NK-92 treated with Interleukin-12 subunit alpha and Interleukin-12 subunit beta, amount 100 ng/mL, for 24 hours (cell line): ENCODE measurements around the gene SLC19A1.
A peak's percentile ranks its signal among the peaks of the same experiment; 100 is the strongest.

ENCODE experiments used
- DNase-seq: peaks from one replicate; lab custom pipeline; 2025; lab: John Stamatoyannopoulos, UW

Gene SLC19A1

DNA sequence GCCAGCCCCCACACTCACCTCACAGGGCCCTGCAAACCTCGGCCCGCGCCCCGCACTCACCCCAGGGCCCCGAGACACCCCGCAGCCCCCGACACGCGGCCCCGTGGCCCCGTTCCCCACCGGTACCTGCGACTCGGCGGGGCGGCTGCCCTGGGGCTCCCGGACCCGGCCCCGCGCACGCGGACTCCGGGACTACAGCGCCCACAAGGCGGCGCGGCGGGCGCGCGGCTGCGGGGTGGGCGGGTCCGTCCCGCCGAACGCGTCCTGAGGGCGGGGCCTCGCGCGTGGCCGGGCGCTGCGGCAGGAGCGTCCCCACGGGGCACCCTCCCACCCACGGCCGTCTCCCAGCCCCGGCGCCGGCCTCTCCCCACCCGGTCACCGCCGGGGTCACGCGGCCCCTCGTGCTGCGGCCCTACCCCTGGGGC, at the start of gene SLC19A1:
Gene SLC19A1, minus strand, starts transcription at position 199 of the 425 bp plus-strand sequence. CDS start 4,481 bp downstream, outside the sequence.
- peak; percentile 50 for DNase-seq

DNA sequence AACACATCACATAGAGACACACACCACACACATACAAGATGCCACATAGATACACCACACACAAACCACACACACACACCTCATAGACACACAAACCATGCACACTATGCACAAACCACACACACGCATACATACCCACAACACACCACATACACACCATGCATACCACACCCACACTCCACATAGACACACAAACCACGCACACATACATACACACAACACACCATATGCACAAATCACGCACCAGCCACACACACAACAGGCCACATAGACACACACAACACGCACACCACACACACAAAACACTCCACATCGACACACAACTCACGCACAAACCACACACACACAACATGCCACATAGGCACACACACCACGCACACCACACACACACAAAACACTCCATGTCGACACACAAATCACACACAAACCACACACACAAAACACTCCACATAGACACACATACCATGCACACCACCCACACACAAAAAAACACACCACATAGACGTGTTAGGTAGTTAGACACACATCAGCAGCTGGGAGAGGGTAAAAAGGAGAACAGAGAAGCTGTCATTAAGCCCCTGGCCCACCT, 49.5 kb upstream of the SLC19A1 start:
- no peak for DNase-seq

DNA sequence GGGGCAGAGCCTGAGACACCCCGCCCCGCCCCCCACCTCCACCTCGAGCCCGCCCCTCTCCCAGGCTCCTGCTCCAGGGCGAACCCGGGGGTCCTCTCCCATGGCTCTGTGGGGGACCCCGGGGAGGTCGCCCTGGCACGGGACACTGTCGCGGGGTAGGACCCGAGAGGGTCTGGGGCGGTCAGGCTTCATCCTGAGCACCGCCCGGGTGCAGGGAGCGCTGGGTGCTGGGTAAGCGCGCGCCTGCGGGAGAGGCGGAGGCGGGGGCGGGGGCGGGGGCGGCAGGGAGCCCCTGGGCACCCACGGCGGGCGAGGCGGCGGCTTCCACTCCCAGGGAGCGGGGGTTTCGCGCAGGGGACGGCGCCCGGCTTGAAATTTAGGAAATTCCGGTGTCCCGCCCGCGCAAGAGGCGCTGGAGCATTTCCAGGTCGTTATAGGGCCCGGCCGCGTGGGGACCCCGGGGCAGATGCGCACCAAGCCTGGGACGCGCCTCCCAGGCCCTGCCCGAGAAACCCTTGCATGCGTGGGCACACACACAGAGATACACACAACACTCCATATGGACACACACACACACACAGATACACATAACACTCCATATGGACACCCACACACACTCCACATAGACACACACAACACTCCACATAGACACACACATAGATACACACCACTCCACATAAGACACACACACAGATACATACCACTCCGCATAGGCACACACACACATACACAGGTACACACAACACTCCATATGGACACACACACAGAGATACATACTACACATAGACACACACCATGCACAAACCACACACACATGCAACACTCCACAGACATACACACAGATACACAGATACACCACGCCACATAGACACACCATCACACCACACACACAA, 48.7 kb upstream of the SLC19A1 start:
- no peak for DNase-seq

DNA sequence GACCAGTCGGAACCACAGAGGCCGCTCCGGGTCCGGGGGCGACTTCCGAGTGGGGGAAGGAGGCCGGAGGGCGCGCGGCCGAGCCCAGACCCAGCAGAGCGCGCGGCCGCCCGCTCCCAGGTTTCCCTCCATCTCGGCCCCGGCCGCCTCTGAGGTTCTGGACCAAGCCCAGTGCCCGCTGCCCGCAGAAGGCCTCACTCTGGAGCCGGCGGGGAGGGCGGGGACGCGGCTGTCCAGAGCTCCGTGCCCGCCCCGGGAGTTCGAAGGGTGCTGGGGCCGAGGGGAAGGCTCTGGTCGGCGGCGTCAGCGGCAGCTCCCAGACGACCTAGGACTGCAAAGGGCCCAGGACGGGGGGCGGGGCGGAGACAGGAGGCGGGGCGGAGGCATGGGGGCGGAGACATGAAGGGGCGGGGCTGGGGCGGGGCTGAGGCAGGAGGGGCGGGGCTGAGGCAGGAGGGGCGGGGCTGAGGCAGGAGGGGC, 48.0 kb upstream of the SLC19A1 start:
- DNase-seq: no peak

DNA sequence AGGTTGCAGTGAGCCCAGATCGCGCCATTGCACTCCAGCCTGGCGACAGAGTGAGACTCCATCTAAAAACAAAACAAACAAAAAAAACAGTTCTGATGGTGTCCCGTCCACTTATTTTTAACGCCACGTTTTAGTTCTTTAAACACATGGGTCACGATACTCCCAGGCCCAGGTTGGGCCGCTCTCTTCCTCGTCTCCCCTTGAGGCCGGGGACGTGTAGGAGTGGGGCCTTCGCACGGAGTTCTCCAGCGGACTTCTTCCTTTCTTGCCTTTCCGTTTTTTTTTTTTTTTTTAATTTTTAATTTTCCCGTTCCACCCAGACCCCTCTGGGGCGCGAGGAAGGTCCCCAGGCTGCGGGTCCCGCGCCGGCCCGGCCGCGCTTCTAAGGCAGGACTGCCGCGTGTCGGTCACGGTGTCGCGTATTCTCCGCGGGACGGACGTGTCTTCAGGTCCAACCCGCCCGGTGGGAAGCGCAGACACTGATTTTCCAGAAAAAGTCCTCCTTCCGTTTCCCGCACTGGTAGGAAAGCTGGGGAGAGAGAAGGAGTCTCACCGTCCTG, 47.5 kb upstream of the SLC19A1 start:
- no peak for DNase-seq

DNA sequence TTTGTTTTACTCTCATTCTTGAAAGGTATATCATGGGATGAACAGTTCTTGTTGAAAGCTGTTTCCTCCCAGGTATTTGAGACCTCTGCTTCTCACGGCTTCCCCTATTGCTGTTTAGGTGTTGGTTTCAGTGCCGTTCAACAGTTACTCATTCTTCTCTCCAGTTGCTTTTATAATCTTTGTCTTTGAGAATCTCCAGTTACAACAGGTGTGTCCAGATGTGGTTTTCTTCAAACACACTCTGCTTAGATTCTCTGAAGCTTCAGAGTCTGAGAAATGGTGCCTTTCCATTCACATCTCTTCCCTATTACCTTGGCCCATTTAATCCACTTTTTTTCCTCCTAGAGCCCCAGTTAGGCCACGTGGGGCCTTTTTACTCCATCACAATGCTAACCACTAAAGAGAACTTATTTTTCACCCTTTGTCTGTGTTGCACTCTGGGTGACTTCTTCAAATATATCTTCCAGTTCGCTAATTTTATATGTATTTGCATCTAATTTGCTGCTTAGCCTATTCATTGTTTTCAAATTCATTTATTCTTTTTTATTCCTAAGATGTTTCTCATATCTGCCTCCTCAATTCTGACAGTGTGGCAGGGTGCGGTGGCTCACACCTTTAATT, 46.7 kb upstream of the SLC19A1 start:
- DNase-seq: no peak

DNA sequence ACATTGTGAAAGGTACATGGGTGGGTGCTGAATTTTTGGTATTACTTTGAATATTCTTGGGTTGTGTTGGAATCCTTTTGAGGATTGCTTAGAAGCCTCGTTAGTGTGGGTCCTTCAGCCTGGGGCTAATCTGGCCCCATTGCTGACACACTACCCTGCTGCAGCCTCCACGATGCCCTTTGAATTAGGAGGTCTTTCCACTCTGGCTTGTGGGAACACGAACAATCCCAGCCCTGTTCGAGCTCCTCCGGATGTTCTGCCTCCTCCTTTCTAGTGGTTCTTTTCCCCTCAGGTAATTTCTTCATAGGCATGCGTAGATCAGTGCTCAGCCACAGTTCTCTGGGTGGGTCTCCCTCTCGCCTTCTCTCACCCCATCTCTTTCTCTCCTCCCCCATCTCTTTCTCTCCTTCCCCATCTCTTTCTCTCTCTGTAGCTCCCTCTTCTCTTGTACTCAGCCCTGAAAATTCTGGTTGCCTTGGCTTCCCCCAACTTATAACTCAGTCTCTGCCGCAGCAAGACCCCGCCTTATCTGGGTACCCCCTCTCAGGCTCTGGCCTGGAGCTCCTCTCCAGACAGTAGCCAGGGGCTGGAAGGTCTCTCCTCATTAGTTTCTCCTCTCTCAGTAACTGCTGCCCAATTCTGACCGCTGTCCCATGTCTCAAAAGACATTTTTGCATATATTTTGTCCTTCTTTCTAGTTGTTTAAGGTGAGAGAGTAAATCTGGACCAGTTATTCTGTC, 46.0 kb upstream of the SLC19A1 start:
- DNase-seq: no peak

DNA sequence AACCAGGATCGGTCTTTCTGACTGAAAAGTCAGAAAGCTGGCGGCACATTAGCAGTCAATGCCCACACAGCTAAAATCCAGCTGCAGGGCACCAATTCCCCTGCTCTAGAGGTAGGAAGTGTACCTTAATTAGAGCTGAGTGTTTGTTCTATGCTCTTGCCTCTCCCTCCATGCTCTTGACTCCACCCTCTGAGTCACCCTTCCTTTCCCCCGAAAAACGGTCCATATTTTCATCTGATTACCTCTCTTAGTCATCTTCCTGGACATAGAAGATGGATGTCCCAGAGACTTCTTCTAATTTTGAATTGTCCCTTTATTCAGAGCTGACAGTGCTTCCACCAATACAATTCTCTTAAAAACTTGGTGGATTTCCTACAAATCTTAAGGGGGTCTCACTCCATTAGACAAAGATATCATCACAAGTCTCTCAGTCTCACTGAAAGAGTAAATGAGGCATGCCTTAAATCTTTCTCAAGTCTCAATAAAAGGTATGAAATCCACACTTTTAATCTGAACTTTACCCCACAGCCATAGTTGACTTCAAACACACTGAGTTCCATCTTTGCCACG, 44.1 kb upstream of the SLC19A1 start:
- no peak for DNase-seq

DNA sequence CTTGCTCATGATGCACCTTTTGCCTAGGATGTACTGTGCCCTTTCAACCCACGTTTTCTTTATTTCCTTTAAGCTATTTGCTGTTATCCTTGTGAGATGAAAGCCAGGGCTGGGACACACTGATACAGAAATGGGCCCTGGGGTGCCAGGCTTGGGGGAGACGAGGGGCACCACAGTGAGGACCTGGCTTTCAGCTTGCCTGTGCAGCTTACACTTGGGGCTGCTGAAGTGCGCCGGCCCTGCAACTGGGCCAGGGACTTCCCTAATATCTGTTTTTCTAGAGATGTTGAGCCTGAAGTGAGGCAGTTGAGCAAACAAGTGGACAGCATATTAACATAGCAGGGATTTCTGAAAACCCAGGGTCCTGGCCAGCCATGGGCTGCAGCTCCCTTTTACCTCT, 42.5 kb upstream of the SLC19A1 start:
- no peak for DNase-seq

DNA sequence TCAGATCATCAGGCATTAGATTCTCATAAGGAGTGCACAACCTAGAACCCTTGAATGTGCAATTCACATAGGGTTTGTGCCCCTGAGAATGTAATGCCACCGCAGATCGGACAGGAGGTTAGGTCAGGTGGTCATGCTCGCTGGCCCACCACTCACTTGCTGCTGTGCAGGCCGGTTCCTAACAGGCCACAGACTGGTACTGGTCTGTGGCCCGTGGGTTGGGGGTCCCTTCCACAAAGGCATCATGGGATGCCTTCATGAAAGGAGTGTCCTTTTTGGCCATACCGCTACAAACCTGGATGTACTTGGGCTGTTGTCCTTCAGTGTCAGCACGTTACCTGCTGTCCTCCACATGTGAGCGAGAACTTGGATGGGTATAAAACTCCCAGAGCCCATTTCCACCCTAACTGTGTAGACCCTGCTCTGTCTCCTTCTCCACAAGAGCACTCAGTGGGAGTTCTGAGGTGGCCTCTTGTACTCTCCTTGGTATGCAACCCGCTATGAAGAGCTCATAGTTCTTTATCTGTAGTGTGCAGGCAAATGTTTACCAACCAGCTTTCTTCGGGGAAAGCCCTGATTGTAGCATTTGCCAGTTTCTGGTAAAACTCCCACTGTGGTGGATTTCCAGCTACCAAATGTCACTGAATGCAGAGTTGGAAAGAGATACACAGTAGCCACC, 41.7 kb upstream of the SLC19A1 start:
- no peak for DNase-seq

DNA sequence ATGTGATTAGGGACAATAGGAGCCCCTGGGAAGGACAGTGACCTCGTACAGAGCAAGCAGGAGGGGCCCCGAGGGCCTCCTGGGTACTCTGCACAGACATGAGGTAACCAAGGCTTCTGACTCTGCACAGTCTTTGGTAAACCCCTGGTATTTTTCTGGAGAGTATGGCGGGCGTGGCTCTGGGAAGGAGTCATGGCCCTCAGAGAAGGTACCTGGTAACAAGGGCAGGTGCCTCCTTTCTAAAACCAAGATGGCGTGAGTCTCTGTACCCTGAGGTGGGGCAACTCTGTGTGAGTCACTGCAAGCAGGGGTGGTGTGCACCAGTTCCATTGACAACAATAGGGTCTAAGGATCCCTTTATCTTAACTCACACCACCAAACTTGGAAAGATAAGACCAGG, 39.9 kb upstream of the SLC19A1 start:
- no peak for DNase-seq

DNA sequence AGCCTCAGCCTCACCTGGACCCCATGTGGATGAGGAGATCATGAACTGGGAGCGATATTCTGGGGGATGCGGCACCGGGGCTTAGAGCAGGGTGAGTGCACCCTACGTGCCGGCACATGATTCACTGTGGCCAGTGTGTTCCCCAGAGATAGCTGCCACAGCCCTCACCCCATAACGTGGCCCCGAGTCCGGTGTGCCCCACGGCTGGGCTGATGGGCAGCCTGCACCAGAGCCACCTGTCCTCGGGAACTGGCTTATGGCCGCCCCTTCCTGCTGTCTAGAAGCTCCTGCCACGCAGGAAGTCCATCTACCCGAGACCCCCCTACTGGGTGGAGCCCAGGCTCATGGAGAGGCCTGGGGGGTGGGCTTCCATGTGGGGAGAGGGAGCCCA, 39.1 kb upstream of the SLC19A1 start:
- DNase-seq: no peak

DNA sequence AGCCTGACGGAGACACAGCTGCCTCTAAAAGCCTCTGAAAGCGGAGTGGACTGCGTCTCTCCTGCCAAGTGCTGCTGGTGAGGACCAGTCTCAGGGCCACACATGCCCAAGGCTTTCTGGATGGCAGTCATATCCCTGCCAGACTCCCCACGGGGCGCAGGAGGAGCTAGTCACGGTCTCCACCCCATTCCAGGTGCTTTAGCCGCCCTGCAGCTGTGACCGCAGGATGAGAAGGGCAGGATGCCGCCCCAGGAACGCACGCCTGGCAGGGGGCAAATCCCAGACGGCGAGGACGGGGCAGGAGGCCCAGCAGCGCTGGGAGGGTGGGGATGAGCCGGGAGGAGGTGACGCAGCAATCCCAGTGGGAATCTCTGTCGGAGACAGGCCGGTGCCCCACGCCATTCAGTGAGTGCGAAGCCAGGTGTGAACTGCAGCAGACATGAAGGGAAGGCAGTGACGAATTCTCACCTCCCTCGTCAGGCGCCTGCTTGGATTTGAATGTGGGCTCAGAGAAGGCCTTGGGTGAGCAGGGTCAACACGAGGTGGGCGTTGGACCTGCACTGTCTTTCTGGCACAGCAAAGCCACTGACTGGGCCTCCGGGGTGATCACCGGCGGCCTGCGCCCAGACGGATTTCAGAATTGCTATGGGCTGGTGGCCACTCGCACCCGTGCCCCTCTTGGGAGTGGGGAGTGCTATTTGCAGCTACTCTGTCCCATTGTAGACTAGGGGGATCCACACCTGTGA, 38.5 kb upstream of the SLC19A1 start:
- no peak for DNase-seq

DNA sequence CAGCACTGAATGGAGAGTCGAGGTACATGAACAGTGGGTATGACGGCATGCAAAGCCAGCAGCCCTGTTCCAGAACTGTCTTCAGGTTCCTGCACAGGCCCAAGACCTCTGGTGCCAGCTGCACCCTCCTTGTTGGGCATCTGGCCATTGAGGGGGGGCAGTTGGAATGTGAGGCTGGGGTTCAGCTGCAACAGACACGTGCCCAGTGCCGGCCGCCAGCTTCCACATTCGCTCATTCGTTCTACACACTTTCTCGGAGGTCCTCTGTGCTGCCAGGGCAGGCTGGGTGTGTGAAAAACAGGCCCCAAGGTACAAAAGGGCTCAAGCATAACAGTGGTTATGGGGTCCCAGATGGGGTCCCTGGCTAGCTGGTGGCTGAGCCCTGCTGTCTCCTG, 37.9 kb upstream of the SLC19A1 start:
- DNase-seq: no peak

DNA sequence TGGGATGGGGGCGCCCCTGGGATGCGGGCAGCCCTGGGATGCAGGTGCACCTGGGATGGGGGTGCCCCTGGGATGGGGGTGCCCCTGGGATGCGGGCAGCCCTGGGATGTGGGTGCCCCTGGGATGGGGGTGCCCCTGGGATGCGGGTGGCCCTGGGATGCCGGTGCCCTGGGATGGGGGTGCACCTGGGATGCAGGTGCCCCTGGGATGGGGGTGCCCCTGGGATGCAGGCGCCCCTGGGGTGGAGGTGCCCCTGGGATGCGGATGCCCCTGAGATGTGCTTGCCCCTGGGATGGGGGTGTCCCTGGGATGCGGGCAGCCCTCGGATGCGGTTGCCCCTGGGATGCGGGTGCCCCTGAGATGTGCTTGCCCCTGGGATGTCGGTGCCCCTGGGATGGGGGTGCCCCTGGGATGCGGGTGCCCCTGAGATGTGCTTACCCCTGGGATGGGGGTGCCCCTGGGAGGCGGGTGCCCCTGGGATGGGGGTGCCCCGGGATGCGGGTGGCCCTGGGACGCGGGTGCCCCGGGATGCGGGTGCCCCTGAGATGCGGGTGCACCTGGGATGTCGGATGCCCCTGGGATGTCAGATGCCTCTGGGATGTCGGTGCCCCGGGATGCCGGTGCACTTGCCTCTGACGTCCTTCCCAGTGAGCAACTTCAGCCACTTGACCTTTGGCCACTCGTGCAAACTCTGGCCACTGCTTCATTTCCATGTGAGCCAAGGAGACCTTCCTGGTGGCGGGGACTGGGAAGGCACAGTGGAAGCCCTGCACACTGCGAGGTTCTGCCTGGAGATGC, 37.3 kb upstream of the SLC19A1 start:
- no peak for DNase-seq

DNA sequence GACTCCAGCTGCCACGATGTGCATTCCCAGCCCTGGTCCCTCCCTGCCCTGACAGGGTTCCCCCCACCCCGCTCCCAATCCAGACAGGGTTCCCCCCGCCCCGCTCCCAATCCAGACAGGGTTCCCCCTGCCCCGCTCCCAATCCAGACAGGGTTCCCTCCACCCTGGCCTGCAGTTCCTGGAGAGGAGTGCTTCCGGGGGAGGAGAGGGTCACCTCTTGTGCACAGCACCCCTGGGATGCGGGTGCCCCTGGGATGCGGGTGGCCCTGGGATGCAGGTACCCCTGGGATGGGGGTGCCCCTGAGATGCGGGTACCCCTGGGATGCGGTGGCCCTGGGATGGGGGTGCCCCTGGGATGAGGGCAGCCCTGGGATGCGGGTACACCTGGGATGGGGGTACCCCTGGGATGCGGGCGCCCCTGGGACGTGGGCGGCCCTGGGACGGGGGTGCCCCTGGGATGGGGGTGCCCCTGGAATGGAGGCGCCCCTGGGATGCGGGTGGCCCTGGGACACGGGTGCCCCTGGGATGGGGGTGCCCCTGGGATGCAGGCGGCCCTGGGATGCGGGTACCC, 36.7 kb upstream of the SLC19A1 start:
- DNase-seq: no peak

DNA sequence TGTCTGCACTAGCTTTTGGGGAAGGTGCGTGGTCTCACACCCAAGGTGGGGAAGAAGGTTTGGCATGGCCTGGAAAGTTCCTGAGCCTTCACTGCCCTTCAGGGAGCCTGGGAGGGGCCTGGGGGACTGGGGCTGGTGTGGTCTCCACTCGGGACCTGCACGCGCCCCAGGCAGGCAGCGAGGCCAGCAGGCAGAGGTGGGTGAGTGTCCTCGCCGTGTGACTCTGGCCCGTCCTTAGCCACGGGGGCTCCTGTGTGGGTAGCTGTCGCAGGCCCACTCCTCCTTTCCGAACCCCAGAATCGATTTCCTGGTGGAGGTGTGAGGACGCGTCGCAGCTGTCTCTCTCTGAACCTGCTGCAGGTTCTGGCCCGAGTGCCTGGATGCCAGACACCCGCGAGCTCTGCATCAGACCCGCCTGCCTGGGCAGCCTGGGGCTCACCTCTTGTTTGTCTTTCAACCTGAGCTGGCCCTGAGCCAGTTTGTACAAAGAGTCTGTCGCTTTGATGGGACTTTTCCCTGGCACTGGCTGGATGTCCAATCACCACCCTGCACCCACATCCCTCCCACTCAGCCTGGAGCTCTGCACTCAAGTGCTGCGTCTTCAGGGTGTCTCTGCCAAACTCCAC, 36.0 kb upstream of the SLC19A1 start:
- no peak for DNase-seq

DNA sequence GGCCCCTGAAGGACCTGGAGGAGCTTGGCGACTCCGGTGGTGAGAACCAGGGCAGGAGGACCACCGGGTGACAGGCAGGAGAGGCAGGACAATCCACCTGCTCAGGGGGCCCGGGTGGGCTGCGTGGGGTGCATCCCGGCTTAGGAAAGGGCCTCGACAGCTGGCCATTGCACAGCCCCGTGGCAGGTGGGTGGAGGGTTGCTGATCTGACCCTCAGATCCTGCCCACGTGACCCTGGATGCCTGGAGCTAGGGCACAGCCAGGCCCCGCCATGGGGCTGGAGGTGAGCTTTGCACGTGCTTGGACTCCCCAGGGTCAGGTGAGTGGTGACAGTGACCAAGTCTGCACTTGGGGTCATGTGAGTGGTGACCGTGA, 35.5 kb upstream of the SLC19A1 start:
- no peak for DNase-seq
